Ovary (tissue), 3 donors: ENCODE data around the gene NR2F6.

Source experiments
- EP300 ChIP-seq: sonication (generic); formaldehyde crosslinking; IDR thresholded peaks from one replicate; pipeline ENCODE4 v1.6.1; 2017; ENCODE audit warnings: antibody characterized with exemption
- TF ChIP-seq, protein P1 (sequence below), 3 donors: fragments of 450-650 bp in 2 of 3; fragments of 200-600 bp in 1 of 3; IDR thresholded peaks; one replicate each; pipeline versions ENCODE4 v1.5.1 to v1.8.0; 2016 to 2022; ENCODE audit warnings: antibody characterized with exemption in 3 of 3, mild to moderate bottlenecking in 1 of 3
- donor health status: DM: no; HTN: no; CAD: no.

DNA sequence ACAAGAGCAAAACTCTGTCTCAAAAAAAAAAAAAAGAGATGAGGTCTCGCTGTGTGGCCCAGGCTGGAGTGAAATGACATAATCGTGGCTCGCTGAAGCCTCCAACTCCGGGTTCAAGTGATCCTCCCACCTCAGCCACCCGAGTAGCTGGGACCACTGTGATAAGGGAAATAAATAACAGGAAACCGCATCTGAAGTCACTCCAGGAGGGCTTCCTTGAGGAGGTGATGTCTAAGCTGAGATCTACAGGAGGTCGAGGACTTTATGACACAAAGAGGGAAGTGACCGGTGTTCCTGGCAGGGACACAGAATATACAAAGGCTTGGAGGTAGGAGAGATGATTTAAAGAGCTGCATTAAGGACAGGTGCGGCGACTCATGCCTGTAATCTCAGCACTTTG, 8.9 kb upstream of the NR2F6 start:
- TF ChIP-seq, protein P1, sequence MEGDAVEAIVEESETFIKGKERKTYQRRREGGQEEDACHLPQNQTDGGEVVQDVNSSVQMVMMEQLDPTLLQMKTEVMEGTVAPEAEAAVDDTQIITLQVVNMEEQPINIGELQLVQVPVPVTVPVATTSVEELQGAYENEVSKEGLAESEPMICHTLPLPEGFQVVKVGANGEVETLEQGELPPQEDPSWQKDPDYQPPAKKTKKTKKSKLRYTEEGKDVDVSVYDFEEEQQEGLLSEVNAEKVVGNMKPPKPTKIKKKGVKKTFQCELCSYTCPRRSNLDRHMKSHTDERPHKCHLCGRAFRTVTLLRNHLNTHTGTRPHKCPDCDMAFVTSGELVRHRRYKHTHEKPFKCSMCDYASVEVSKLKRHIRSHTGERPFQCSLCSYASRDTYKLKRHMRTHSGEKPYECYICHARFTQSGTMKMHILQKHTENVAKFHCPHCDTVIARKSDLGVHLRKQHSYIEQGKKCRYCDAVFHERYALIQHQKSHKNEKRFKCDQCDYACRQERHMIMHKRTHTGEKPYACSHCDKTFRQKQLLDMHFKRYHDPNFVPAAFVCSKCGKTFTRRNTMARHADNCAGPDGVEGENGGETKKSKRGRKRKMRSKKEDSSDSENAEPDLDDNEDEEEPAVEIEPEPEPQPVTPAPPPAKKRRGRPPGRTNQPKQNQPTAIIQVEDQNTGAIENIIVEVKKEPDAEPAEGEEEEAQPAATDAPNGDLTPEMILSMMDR (IDR thresholded peaks at IDR 0.05), result no peak
- no peak for TF ChIP-seq EP300
